Activated CD4-positive, alpha-beta memory T cell treated with anti-CD3 and anti-CD28 coated beads for 36 hours (primary cell): ENCODE measurements around the gene ZNF354C. TPM values are rescaled to one million over a fixed set of nuclear protein-coding genes. Genes with fewer than 3 reads are reported as not detected.

Experiments
- CTCF ChIA-PET: fragments of 350-600 bp; sonication (Branson Sonifier 250); formaldehyde crosslinking; loops from one replicate; lab custom pipeline; 2021; ENCODE audit warnings: antibody characterized with exemption, inconsistent platforms; lab: Charles Lee
- POLR2A ChIA-PET: fragments of 350-600 bp; sonication (Branson Sonifier 250); formaldehyde crosslinking; loops from one replicate; lab custom pipeline; 2021; ENCODE audit warnings: antibody characterized with exemption; lab: Charles Lee
- DNase-seq: peaks from one replicate; pipeline ENCODE4 v3.0.0-alpha.2; 2020
- H3K27ac Mint-ChIP-seq: one replicate; pipeline ENCODE4 v1.8.0; 2021; ENCODE audit warnings: mixed read lengths
- H3K27me3 Mint-ChIP-seq: one replicate; pipeline ENCODE4 v1.8.0; 2021; ENCODE audit warnings: mixed read lengths
- H3K36me3 Mint-ChIP-seq: one replicate; pipeline ENCODE4 v1.8.0; 2021; ENCODE audit warnings: mixed read lengths
- H3K4me1 Mint-ChIP-seq: one replicate; pipeline ENCODE4 v1.8.0; 2021; ENCODE audit warnings: low read depth, mixed read lengths
- H3K4me3 Mint-ChIP-seq: one replicate; pipeline ENCODE4 v1.8.0; 2021; ENCODE audit warnings: mild to moderate bottlenecking, mixed read lengths
- H3K9me3 Mint-ChIP-seq: one replicate; pipeline ENCODE4 v1.8.0; 2021; ENCODE audit warnings: mixed read lengths
- intact Hi-C: fragments of 100-400 bp; cut with micrococcal nuclease; formaldehyde crosslinking; loops from one replicate; pipeline ENCODE4 v1.15.1; 2023
- total RNA-seq, 2 experiments: library from RNA; stranded (reverse); gene quantifications; one replicate each; pipeline ENCODE4 v1.2.3, GENCODE V29; 2021

Gene ZNF354C
- total RNA-seq, 2 experiments from 2014 or later: 5.9 to 6.0 TPM

GRCh38 chr5:179132586-179133355 lies 72.6 kb downstream of the ZNF354C start:
- H3K4me1 Mint-ChIP-seq: no peaks in the 10 kb centered on the region
- H3K4me3 Mint-ChIP-seq: no peak overlapping the region
- no peak overlapping the region for H3K27ac Mint-ChIP-seq
- CTCF ChIA-PET: no interaction called here
- H3K27me3 Mint-ChIP-seq: no peaks in the 10 kb centered on the region
- intact Hi-C loops: no loop called here
- no peak for DNase-seq
- POLR2A ChIA-PET: no interaction called here
- H3K9me3 Mint-ChIP-seq: no peaks in the 10 kb centered on the region
- H3K36me3 Mint-ChIP-seq: no peaks in the 10 kb centered on the region

Other genes starting within 250 kb of the ZNF354C start
- gene ZNF354B, start 200.4 kb upstream of the ZNF354C start, total RNA-seq: 10 to 100 TPM in 1 of 2 experiments, 1 to 10 TPM in 1; 8.7 to 12.6 TPM
- under 1 TPM; 0.27 to 0.40 TPM for gene ZFP2, start 164.5 kb upstream of the ZNF354C start, total RNA-seq
- not detected for gene ZNF454, start 119.2 kb upstream of the ZNF354C start, total RNA-seq
- not detected for gene GRM6, start 65.1 kb upstream of the ZNF354C start, total RNA-seq
- 1 to 10 TPM; 2.4 TPM for gene ZNF879, start 36.6 kb upstream of the ZNF354C start, total RNA-seq